Right lobe of liver (tissue), 4 donors: ENCODE measurements around the gene TTC39A.

Source experiments
- CTCF ChIP-seq, 4 donors: fragments of 200-600 bp in 3 of 4; fragments of 450-650 bp in 1 of 4; IDR thresholded peaks; one replicate each; pipeline versions ENCODE4 v1.5.1 to v1.8.0; 2016 to 2022; ENCODE audit warnings: antibody characterized with exemption in 4 of 4, mild to moderate bottlenecking in 2 of 4
- POLR2A ChIP-seq: fragments of 450-650 bp; IDR thresholded peaks from one replicate; pipeline ENCODE4 v1.6.1; 2017; ENCODE audit warnings: antibody characterized with exemption, mild to moderate bottlenecking
- donor health status: DM: no; HTN: no; CAD: no.
- donor health status: DM: no; HTN: no; CAD: no.
- donor health status: DM: no; HTN: yes; CAD: no.

- TF ChIP-seq CTCF (IDR thresholded peaks at IDR 0.05) (no peak), POLR2A (no peak)
These were observed 90.3 kb downstream of the TTC39A start for GRCh38 chr1:51240084-51240483.
